ENCODE data around the gene EHD1.

EHD1 gene

DNA sequence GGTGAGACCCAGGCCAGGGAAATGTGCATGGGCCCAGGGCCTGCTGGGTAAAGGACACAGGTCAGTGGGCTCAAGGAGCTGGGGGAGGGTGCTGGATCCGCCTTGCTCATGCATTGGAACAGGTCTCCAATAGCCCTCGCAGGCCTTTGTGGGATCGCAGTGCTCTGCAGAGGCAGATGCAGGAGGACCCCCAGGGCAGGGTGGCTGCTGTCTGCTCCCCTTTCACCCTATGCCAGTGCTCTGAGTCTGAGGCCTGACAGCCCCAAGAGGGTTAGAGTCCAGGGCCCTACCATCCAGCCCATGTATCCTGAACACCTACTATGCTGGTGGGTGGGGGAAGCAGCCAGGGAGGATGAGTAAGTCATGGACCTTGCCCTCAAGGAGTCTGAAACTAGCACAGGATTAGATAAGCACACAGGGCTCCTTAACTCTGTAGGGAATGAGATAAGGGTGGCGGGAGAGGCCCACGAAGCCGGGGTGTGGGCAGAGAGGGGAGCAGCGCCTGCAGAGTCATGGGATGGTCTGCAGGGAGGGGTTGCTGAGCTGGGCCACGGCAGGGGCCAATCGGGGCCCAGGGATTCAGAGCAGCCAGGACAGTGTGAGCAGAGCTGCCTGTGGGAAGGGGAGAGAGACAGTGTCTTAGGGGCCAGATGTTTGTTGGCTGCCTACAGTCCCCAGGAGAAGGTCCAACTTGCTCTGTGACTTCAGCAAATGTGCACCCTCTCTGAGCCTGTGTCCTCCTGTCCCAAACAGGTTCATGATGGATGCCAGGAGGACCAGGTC lies 10.5 kb upstream of the EHD1 start:
- FAIRE-seq = no peak

DNA sequence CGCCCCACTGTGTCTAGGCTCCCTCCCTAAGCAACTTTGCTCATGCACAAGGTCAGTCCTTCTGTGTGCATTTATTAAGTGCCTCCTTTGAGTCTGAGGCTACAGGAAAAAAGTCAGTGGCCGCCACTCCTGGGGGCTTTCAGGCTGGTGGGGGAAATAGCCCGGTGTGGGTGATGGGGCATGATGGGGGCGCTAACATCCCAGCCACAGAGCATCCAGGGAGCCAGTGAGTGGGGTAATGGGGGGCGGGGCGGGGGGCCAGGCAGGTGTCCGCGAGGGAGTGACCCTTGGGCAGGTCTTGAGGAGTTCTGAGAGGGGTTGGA lies 9.9 kb upstream of the EHD1 start:
- FAIRE-seq = no peak

DNA sequence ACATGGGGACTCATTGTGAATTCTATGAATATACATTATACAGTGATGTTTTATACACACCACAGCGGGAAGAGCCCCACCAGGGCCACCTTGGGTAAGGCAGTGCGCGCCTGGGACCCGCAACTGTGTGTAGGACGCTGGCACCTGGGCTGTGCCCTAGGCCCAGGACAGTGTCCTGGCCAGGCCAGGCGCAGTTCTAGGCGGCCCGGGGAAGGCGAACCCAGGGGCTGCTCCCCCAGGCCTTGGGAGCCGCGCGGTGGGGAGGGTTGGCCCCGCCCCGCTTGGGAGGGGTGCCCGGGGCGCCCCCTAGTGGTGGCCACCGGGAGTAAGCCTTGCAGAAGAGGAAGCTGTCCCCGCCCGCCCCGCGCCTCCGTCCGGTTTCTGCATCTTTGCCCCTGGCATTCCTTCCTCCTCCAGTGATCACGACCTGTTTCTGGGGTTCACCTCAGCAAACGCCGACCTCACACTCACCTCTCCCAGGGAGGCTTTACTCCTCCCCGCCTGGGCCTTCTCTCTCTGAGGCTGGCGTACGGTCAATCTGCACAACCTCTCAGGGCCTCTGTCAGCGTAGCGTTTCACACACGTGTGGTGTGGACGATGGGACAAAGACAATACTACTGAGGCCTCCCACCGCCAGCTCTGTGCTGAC lies 9.5 kb upstream of the EHD1 start:
- FAIRE-seq = no peak

DNA sequence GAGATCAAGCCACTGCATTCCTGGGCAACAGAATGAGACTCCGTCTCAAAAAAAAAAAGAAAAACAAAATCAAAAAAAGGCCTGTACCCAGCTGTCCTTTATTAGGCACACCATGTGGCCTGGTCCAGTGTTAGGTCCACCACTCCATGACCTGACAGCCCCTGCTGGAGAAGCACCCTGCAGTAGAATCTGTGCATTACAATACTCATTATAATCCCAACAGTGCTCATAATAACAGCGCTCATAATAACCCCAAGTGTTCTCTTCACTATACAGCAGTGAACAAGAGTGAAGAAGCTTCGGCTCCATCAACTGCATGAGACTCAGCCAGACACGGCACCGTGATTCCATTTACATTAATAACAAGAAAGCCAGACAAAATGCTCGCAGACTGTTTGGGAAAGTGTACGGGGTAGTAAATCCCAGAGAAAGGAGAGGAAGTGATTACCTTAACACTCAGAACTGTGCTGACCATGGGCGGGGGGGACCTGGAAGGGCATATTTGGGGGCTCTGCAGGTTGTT lies 8.9 kb upstream of the EHD1 start:
- FAIRE-seq = no peak

DNA sequence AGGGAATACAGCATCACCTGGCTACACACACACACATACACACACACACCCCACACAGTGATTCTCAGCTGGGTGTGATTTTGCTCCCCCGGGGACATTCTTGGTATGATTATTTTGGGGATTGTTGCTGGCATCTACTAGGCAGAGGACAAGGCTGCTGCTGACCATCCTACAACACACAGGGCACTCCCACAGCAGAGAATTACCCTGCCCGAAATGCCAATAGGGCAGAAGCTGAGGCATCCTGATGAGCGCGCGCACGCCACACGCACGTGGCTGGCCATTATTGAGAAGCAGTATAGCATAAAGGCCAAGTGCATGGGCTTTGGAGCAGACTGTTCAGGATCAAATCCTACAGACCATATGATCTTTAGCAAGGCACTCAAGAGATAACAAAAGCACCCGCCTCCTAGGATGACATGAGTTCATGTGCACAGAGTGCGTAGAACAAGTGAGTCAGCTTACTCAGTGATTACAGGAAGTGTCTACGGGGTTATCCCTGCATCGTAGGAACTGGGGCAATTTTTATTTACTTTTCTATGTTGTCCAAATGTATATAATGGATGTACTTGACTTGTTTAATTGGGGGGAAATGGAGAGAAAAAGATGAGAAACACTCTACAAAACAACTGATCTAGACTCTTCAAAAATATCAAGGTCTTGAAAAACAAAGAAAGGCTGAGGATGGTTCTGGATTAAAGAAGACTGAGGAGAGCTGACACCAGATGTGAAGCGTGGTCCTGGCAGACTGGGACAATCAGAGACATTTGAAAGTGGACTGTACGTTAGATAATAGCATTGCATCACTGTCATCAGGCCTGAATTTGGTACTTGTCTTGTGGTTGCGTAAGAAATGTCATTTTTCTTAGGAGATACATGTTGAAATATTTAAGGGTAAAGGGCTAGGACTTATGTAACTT lies 7.2 kb upstream of the EHD1 start:
- FAIRE-seq = no peak

DNA sequence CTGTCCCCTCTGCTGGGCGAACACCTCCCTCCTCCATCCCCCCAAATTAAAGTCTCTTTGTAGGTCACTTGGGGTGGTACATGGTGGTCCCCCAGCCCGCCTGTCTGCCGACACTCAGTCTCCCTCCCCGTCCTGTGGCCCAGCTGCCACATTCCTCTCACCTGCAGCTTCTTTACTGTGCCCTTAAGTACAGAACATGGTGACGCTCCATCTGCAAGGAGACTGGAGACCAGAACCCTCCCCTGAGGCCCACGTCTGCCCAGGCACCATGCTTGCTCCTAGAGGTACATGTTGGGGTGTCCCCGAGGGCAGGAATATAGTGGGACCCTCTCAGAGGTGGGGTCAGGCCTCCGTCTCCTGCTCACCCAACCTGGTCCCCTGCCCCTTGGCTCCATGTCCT lies 5.6 kb upstream of the EHD1 start:
- no peak for FAIRE-seq

DNA sequence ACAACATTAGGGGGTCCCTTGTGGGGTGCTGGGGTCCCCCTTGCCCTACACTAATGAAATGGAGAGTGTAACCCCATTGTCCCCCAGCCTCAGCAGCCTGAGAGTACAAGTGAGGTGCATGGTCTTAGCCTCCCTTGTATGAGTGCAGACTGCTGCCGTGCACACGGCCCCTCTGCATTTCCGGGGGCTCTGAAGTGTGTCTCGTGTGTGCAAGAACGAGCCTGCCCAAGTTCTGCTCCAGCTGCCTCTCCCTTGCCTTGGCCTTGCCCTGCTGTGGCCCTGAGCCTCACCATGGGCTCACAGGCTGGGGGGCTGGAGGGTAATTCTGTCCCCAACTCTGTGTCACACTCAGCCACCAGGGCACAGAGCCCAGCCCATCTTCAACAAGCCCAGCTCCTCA lies 5.2 kb upstream of the EHD1 start:
- FAIRE-seq = no peak

DNA sequence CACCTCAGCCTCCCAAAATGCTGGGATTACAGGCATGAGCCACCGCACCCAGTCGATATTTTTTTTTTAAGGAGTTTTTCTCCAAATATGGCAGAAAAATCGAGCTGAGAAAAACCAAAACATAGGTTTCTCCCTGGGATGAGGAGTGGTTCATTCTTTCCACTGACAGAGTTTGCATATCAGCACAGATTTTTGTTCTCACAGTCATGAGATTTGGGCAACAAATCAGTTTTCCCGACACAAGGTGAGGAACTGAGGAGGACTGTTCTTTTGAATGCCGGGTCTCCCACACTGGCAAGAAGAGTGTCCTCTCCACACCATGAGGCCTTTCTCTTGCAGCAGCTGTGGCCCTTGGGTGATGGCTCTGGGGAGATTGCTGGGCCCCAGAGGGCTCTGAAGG lies 3.8 kb upstream of the EHD1 start:
- no peak for FAIRE-seq

DNA sequence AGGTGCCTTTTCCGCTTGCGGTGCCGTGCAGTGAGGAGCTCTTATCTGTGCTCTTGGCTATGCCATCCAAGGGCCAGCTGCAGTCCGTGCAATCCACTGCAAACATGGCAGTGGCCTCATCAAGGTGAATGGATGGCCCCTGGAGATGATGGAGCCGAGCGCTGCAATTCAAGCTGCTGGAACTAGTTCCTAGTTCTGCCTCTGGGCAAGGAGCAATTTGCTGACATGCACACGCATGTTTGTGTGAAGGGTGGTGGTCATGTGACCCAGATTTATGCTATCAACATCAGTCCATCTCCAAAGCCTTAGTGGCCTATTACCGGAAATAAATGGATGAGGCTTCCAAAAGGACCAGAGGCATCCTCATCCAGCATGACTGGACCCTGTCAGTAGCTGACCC lies 3.1 kb upstream of the EHD1 start:
- no peak for FAIRE-seq

DNA sequence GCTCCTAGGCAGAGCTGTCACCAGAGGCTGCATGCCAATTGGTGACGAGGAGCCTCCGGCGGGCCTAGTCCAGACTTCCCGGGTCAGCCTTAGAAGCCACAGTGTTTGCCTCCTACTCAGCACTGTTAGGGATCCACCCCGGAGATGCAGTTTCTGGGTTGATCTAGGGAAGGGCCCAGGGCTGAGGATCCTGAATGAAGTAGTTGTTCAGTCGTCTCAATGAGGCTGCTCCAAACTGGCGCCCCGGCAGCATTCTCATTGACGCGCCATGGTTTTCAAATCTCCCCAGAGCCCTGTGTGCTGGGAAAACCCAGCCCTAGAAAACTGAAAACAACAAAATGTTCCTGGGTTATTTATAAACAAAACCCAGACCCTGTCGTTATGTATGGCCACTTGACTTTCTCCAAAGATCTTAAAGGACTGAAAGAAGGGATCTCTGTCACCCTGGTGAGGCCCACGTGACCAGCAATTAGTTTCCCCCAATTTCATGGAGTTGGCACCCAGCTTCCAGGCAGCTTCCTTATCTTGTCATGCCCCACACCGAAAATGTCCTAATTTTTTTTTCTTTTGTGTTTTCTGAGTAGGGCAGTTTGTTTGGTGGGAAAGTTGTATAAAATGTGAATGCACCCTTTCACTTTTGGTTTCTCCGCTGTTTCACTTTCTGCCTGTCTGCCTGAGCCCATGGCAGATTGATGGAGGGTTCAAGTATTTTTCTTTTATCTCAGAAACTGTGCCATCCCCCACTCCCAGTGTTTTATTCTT lies 2.0 kb upstream of the EHD1 start:
- FAIRE-seq = no peak

DNA sequence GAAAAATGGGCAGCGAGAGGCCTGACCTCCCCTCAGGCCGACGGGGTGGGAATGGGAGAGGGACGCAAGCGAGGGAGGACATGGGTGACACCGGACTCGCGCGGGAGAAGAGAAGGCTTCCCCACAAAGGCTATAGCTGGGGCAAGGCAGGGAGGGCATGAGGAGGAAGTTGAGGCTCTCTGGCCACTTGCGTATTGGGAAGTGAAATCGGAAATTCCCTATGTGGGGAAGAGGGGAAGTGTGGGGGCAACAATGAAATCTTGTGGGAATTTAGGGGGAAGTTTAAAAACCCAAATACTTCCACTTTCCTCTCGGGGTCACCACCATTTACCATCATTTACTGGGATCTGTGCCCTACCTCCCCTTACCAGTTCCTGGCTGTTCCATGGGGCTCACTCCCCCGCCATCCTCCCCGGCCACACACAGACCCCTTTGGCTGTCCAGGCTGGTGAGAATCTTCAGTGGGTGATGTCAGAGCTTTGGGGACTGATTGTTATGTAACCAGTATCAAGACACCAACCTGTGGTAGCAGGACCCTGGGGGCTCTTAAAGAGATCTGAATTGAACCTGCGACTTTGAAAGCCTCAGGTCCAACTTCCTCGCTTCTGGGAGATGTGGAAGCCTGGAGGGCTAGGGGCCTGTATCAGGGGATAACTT lies 951 bp upstream of the EHD1 start:
- no peak for FAIRE-seq

DNA sequence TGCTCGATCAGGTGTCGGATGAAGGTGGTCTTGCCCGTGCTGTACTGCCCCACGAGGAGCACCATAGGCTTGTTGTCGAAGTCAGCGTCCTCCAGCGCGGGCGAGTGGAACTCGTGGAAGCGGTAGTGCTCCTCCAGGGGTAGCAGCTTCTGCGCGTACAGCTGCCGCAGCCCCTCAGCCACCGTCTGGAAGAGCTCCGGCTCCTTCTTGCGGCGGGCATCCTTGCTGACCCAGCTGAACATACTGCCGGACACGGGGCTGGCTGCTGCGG lies 263 bp downstream of the EHD1 start:
- FAIRE-seq = no peak

DNA sequence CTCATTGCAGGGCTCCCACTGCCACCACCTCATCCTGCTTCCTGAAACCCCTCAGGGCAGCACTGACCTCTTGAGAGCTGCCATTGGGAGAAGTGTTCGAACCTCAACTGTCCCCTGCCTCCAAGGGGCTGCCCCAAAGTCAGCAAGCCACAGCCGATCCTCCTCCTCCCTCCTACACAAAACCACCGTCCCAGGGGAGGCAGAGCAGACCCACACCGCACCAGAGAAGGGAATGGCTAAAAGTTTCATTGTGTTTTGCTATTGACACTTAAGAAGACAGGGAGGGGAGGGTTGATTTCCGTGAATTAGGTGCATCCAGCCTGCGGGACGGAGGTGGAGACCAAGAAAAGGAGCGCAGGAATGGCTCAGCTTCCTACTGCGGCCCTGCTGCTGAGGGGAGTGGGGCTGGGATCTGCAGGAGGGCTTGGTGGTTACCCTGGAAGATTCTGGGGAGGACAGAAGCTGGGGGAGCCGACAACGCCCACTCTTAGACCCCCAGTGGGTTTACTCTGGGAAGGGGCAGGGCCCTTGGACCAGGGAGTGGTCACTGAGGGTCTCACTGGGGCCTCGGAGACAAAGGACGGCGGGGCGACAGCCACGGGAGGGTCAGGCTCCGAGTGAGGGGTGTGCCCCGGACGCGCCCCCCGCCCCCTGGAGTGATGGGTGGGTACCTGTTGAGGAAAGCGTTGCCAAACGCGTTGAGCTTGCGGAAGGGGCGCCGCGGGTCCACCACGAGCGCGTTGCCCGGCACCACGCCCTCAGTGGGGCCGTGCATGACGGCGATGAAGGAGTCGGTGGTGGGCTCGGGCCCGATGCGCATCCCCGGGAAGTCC lies 815 bp downstream of the EHD1 start:
- no peak for FAIRE-seq

DNA sequence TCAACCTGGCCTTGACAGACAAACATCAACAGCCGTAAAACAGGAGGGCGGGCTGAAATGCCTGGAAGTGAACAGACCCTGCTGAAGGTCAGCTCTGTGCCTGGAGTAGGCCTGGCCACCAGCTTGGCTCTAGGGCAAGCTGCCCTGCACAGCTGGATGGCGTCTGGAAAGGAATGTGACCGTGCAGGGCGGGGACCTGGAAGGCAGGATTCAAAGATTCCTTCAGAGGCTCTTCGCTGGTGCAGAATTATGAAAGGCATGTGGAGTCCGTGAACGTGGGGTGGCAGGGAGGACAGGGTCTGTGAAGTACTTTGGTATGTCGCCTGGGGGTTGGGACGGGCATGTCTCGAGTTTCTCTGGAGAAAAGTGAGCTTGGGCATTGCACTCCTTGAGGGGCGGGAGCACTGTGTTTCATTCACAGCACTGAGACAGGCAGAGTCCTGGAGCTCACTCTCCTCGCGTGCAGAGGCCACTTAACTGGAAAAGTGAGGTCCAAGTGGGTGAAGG lies 1.5 kb downstream of the EHD1 start:
- FAIRE-seq = no peak

DNA sequence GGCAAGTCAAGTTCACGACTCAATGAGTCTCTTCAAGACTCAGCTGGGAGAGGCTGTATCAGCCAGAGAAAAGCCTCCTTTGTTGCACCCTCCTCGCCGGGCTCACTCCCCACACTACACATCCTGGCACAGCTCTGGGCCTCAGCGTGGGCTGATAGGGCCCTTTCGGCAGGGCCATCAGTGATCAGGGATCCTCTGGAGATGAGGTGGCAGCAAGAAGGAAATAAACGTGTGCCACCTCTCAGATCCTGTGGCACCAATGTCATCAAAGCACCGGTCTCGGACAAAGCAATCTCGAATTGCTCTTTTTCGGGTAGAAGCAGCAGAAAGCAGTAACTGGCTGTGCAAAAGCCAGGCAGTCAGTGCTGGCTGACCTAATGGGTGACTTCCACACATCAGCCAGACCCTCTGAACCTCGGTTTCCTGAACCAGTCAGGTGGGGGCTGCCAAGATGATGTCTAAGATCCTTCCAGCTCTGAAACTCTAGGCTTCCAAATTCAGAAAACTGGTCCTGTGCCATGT lies 2.1 kb downstream of the EHD1 start:
- no peak for FAIRE-seq

DNA sequence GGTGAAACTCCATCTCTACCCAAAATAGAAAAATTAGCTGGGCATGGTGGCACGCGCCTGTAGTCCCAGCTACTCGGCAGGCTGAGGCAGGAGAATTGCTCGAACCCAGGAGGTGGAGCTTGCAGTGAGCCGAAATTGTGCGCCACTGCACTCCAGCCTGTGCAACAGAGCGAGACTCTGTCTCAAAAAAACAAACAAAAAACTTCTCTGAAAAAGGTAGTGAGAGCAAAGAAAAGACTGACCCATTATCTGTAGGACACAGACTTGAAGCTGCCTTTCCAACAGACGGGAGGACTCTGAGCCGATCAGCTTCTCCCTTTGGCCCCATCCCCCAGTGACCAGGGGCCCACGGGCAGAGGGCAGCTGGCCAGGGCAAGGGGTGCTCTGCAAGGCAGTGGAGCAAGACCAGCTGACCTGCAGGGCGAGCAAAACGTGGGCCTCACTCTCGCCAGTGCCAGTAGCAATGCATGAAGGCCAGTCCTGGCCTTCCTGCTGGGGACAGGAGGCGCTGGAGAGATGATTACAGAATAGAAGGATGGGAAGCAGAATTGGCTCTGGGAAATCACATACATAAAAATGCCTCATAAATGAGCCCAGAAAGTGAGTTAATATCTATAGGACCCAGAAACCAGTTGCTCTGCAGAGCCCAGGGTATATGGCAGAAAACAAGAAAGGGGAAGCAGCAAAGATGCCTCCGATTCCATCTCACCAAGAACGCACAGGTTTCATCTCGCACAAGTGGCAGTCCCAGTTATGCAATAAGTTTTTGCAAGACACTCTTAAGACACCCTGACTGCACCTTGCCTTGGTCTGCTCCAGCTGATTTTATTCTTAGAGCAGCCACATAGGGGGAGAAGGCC lies 2.8 kb downstream of the EHD1 start:
- FAIRE-seq = no peak

DNA sequence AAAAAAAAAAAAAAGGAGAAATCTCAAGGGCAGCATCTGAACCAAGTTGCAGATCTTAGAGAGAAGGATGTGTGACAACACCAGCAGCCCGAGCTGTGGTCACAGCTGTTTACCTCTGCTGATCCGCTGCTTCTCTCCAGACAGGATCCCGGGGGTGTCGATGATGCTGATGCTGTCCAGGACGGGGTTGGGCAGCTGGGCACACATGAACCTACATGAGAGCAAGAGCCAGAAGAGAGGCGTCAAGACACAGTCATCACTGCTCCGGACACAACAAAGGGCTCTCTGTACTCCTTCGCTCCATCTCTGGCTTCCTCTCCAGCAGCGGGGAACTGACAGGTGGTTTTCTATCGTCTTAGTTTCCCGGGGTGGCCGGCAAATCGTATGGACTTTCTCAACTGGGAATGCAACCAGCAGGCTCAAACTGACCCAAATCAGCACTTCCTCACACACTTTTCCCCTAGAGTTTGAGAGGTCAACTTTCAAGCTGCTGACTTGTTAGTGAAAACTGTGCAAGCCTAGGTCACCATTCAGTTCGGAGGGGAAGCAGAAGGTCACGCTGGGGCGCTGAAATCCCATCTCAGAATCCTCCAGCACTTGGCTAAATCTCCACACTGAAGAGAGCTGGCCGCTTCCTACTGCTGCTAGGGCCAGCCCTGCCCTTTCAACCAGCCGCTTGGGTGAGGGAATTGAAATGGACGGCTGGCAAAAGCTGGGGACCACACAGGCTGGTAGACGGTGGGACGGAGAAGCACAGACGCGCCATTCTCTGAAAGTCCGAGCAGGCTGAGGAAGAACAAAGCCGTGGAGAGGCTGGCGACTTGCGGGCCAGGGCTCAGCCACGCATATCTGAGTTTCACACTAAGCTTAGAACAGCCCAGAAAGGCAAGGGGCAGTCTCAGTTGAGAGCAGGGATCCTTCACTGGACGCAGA lies 3.8 kb downstream of the EHD1 start:
- FAIRE-seq = no peak

DNA sequence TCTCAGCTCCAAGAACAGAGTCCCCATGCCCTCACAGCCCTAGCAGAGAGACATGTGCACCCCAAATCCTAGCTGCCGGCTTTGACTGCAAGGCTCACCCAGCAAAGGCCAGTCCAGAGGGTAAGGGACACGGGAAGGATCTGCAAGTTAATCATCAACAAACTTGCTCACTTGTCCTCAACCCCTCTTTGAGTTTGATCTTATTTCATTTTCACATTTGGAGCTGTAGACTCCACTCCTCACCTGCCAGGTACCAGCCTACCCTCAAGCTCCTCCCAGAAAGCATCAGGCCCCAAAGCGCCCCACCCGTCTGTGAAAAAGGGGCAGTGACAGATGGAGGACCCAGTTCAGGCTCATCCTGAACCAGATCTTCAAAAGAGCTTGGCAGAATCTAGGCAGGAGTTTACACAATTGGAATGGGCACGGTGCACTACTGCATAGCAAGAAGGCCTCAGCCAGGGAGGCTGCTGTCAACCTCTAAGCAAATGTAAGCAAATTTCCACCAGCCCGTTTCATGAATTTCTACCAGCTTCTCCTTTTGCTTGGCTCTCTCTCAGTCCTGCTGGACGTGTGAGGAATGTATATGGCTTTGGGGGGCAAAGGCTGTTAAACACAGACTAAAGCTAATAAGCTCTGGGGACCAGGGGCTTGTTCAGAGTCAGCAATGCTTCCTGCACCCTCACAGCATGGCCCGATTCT lies 5.5 kb downstream of the EHD1 start:
- no peak for FAIRE-seq
